ENCODE measurements around the gene POFUT2.

DNA sequence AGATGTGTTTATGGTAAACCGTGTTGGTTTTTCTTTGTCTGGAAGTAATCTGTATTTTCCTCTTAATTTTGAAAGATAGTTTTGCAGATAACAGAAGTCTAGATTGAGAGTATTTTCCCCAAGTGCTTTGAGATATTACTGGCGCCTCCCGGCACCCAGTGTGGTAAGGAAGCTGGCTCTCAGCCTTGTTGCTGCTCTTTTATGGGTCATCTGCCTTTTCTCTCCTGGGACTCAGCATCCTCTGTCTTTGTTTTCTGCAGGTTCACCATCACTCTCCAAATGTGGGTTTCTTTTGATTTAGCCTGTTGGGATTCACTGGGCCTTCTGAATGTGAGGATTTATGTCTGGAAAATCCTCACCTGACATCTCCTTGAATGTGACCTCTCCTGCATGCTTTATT lies 37.4 kb downstream of the POFUT2 start:
- TF ChIP-seq TCF12 (IDR thresholded peaks at IDR 0.05; ENCODE audit: low read depth) = no peak
- no peak for TF ChIP-seq NFIC (IDR thresholded peaks at IDR 0.05)
- no peak for TF ChIP-seq CREB1 (IDR thresholded peaks at IDR 0.05; ENCODE audit: low read depth)
- no peak for TF ChIP-seq EGR1 (IDR thresholded peaks at IDR 0.05)
- TF ChIP-seq EP300 (IDR thresholded peaks at IDR 0.05; ENCODE audit: borderline replicate concordance) = no peak
- TF ChIP-seq REST (IDR thresholded peaks at IDR 0.05; ENCODE audit: low read depth) = no peak
- TF ChIP-seq, protein P1, sequence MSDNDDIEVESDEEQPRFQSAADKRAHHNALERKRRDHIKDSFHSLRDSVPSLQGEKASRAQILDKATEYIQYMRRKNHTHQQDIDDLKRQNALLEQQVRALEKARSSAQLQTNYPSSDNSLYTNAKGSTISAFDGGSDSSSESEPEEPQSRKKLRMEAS (IDR thresholded peaks at IDR 0.05) = no peak
- TF ChIP-seq CEBPB (IDR thresholded peaks at IDR 0.05) = no peak
- no peak for TF ChIP-seq RAD21 (IDR thresholded peaks at IDR 0.05; ENCODE audit: low read depth)
- no peak for TF ChIP-seq YY1 (IDR thresholded peaks at IDR 0.05; ENCODE audit: low read depth)
- no peak for TF ChIP-seq TAF1 (IDR thresholded peaks at IDR 0.05; ENCODE audit: low read depth)
- TF ChIP-seq TEAD4 (IDR thresholded peaks at IDR 0.05) = no peak
- no peak for TF ChIP-seq FOXM1 (IDR thresholded peaks at IDR 0.05; ENCODE audit: borderline replicate concordance, low read depth)
- no peak for TF ChIP-seq USF1 (IDR thresholded peaks at IDR 0.05)

Measured in Ishikawa (cell line).